Stromal cell of bone marrow (primary cell): Measurements from ENCODE around the gene FIZ1.

Source experiments
- DNase-seq: peaks from one replicate; pipeline ENCODE4 v3.0.0-alpha.2; 2012; ENCODE audit warnings: low read depth

FIZ1 gene

GRCh38 chr19:55635334-55635717 is 36.0 kb upstream of the FIZ1 start:
- no peak for DNase-seq

GRCh38 chr19:55633861-55634260 is 34.5 kb upstream of the FIZ1 start:
- no peak for DNase-seq

GRCh38 chr19:55632463-55632834 is 33.1 kb upstream of the FIZ1 start:
- peak; percentile 86 for DNase-seq

- DNase-seq: no peak
These were observed 27.0 kb upstream of the FIZ1 start for GRCh38 chr19:55626350-55626749.

- no peak for DNase-seq
These were observed 25.6 kb upstream of the FIZ1 start for GRCh38 chr19:55625004-55625326.

- peak; percentile 72 for DNase-seq
These were observed 25.0 kb upstream of the FIZ1 start, which contains the start of gene ZNF784 for GRCh38 chr19:55624109-55625003. Gene ZNF784 (minus strand): TSS chr19:55624566. CDS start chr19:55624561, 5 bp downstream.

GRCh38 chr19:55623561-55623960 is 24.2 kb upstream of the FIZ1 start:
- DNase-seq: no peak

GRCh38 chr19:55623130-55623529 is 23.8 kb upstream of the FIZ1 start:
- DNase-seq: no peak

- no peak for DNase-seq
These were observed 23.1 kb upstream of the FIZ1 start for GRCh38 chr19:55622242-55622969.

GRCh38 chr19:55621673-55622231 is 22.4 kb upstream of the FIZ1 start:
- no peak for DNase-seq

GRCh38 chr19:55621205-55621672 is 21.9 kb upstream of the FIZ1 start:
- DNase-seq: no peak

- DNase-seq: no peak
These were observed 21.3 kb upstream of the FIZ1 start for GRCh38 chr19:55620410-55621204.

- no peak for DNase-seq
These were observed 20.0 kb upstream of the FIZ1 start for GRCh38 chr19:55619286-55619685.

GRCh38 chr19:55618426-55618825 is 19.1 kb upstream of the FIZ1 start:
- DNase-seq: no peak

- DNase-seq: no peak
These were observed 18.1 kb upstream of the FIZ1 start for GRCh38 chr19:55617426-55617825.

- no peak for DNase-seq
These were observed 17.1 kb upstream of the FIZ1 start for GRCh38 chr19:55616395-55616875.

GRCh38 chr19:55615543-55616394 is 16.5 kb upstream of the FIZ1 start:
- DNase-seq: no peak

- no peak for DNase-seq
These were observed 15.6 kb upstream of the FIZ1 start for GRCh38 chr19:55614711-55615542.

- DNase-seq: no peak
These were observed 14.8 kb upstream of the FIZ1 start for GRCh38 chr19:55613930-55614710.
